ENCODE results near the gene SHISAL1.
A peak's percentile ranks its signal among the peaks of the same experiment; 100 is the strongest.

The SHISAL1 gene

DNA sequence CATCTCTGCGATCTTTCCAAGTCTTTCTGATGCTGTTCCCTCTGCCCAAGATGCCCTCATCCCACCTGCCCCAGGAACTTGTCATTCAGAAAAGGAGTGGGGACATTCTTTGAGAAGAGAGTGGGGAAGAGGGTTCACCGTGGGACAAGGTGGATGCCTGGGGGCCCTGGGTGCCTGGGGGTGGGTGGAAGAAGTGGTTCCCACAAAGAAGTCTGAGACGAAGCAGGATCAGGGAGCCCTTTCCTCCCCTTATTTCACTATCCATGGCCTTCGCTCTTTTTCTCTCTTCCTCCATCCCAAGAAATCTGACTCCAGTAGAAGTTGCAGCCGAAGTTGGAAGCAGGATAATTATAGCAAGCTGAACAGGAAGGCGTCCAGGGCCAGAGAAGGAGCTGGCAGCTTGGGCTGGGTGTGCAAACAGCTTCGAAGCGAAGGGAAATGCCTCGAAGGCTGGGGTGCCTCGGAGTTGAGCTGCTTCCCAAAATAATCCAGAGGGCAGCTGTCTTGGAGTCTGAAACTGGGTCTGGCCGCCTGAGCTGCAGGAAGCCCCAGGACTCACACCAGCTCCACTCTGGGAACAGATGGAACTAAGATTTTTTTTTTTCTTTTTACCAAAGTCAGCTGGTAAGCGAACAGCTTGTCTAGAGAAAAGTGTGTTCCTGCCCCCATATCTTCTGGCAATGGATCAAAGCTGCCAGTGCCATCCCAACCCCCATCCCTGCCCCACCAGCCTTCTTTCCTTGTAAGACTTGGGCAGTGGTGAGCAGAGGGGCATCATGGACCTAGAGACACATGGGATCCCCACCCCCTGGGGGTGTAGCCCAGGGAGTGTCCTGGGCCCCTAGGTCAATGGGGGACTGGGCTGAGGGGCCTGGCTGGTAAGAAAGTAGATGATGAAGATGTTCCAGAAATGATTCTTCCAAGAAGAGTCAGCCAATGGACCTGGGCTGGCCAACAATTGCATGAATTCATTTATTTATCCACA lies 100.5 kb downstream of the SHISAL1 start:
- H3K27ac Mint-ChIP-seq: no peak overlapping the region

DNA sequence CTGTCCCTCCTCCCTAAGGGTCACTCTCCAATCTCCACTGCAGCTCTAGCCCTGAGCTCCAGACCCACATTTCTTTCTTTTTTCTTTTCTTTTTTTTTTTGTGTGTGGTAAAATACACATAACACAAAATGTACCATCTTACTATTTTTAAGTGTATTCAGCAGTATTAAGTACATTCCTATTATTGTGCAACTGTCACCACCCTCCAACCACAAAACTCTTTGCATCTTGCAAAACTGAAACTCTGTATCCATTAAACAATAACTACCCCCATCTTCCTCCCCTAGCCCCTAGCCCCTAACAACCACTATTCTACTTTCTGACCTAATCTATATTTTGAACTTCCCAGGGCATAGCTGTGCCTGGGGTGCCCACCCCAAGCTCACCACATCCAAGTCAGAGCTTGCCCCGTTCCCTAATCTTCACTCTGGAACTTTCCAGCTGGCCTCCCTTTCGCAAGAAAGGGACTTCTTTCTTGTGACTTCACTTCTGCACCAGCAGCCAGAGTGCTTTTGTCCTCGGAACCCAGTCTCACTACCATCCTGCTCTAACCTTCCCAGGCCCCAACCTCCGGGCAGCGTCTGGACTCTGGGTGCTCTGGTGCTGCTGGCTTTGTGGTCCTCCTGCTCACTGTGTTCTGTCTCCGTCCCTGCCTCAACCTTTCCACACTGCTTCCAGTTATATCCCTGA lies 101.3 kb downstream of the SHISAL1 start:
- Mint-ChIP-seq H3K9me3 (peaks cover 13% of the 10 kb centered on the region), H3K36me3 (peaks cover 22% of the 10 kb centered on the region), H3K27ac (no peak overlapping the region), H3K4me1 (peaks cover 10% of the 10 kb centered on the region), H3K27me3 (no peaks in the 10 kb centered on the region), H3K4me3 (no peak overlapping the region)

More for the DNA sequence above, 100.5 kb downstream of the SHISAL1 start:
- H3K27me3 Mint-ChIP-seq: no peaks in the 10 kb centered on the region
- peaks cover 22% of the 10 kb centered on the region for H3K36me3 Mint-ChIP-seq
- peaks cover 13% of the 10 kb centered on the region for H3K9me3 Mint-ChIP-seq
- H3K4me1 Mint-ChIP-seq: peaks cover 10% of the 10 kb centered on the region
- no peak overlapping the region for H3K4me3 Mint-ChIP-seq

DNA sequence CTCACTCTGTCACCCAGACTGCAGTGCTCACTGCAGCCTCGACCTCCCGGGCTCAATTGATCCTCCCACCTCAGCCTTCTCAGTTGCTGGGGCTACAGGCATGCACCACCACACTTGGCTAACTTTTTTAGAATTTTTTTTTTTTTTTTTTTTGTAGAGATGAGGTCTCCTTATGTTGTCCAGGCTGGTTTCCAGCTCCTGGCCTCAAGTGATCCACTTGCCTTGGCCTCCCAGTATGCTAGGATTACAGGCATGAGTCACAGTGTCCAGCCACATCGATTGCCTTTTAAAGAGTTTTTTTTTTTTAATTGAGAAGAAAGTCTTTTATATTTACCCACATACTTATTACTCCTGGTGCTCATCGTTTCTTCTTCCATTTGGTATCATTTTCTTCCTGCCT lies 102.0 kb downstream of the SHISAL1 start:
- peaks cover 13% of the 10 kb centered on the region for H3K9me3 Mint-ChIP-seq
- no peak overlapping the region for H3K4me3 Mint-ChIP-seq
- H3K36me3 Mint-ChIP-seq: peaks cover 22% of the 10 kb centered on the region
- H3K27me3 Mint-ChIP-seq: no peaks in the 10 kb centered on the region
- no peak overlapping the region for H3K27ac Mint-ChIP-seq
- H3K4me1 Mint-ChIP-seq: peaks cover 10% of the 10 kb centered on the region

DNA sequence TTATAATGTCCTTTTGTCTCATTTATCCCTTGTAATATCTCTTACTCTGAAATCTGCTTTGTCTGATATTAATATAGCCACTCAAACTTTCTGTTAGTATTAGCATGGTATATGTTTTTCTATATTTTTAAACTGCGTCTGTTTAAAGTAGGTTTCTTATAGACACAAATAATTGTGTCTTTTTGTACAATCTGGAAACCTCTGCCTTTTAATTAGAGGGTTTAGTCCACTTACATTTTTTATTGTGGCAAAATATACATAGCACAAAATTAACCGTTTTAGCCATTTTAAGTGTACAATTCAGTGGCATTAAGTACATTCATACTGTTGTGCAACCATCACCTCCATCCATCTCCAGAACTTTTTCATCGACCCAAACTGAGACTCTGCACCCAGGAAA lies 103.4 kb downstream of the SHISAL1 start:
- peaks cover 25% of the 10 kb centered on the region for H3K36me3 Mint-ChIP-seq
- H3K9me3 Mint-ChIP-seq: peaks cover 13% of the 10 kb centered on the region
- H3K4me1 Mint-ChIP-seq: peaks cover 10% of the 10 kb centered on the region
- no peak overlapping the region for H3K27ac Mint-ChIP-seq
- H3K27me3 Mint-ChIP-seq: no peaks in the 10 kb centered on the region
- no peak overlapping the region for H3K4me3 Mint-ChIP-seq

DNA sequence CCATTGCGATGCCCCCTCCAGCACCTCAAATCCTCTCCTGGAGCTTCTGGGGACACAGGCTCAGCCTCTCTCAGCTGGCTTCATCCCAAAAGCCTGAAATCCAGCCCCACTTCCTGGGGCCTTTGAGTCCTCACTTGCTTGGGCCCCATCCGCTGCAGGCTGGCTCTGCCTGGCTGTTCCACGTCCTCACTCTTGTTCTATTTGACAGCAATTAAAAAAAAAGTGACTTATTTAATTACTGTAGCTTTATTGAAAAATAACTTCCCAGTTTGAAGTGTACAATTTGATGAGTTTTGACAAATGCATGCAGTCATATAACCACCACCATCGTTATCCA lies 104.8 kb downstream of the SHISAL1 start:
- peaks cover 10% of the 10 kb centered on the region for H3K4me1 Mint-ChIP-seq
- H3K27me3 Mint-ChIP-seq: no peaks in the 10 kb centered on the region
- H3K9me3 Mint-ChIP-seq: peaks cover 13% of the 10 kb centered on the region
- H3K27ac Mint-ChIP-seq: no peak overlapping the region
- H3K36me3 Mint-ChIP-seq: peaks cover 28% of the 10 kb centered on the region
- H3K4me3 Mint-ChIP-seq: no peak overlapping the region

DNA sequence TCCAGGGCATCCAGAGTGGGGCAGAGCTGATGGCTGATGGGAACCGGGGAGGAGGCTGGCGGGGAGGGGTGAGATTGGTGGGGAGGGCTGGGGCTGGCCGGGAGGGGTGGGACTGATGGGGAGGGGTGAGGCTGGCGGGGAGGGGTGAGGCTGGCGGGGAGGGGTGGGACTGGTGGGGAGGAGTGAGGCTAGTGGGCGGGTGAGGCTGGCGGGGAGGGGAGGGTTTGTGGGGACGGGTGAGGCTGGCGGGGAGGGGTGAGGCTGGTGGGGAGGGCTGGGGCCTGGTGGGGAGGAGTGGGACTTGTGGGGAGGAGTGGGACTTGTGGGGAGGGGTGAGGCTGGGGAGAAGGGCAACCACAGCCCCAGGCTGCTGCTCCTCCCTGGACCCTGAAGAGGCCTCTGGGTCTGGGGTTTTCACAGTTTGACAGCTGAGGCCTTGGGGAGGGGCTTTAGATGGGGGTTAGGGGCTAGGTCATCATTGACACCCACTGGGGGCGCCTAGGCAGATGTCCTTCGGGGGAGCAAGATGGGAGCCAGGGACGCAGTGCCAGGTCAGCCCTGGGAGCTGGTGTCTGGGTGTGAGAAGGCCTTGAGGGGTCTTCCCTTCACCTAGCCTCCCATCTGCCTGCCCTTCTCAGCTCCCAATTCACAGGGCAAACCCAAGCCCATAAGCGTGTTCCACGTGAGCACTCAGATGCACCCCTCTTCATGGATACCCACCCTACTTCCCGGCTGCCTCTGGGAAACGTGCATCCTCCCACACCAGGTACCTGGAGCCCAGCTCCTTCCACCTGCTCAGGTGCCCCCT lies 105.4 kb downstream of the SHISAL1 start:
- Mint-ChIP-seq H3K4me3 (no peak overlapping the region), H3K4me1 (peaks cover 10% of the 10 kb centered on the region), H3K9me3 (peaks cover 13% of the 10 kb centered on the region), H3K27ac (peak overlapping the region; percentile 72), H3K36me3 (peaks cover 29% of the 10 kb centered on the region), H3K27me3 (no peaks in the 10 kb centered on the region)

DNA sequence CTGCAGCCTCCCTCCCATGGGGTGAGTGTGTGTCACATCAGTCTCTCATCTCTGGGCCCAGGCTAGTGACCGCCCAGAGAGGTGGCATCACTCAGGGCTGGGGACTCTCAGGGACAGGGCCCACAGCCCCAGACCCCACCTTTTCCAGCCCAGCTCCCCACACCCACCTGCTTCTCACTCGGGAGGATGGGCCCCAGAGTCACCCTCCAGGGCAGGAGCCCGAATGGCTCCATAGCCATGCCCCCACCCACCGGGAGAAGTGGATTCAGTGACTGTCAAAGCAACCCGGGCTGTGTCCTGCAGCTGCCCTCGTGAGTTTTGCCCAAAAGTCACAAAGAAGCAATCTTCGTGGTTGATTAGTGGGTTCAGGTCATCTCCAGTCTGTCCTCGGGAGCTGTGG lies 106.1 kb downstream of the SHISAL1 start:
- Mint-ChIP-seq H3K27me3 (no peaks in the 10 kb centered on the region), H3K4me3 (no peak overlapping the region), H3K9me3 (peaks cover 13% of the 10 kb centered on the region), H3K36me3 (peaks cover 33% of the 10 kb centered on the region), H3K4me1 (peaks cover 10% of the 10 kb centered on the region), H3K27ac (peak overlapping the region; percentile 72)

DNA sequence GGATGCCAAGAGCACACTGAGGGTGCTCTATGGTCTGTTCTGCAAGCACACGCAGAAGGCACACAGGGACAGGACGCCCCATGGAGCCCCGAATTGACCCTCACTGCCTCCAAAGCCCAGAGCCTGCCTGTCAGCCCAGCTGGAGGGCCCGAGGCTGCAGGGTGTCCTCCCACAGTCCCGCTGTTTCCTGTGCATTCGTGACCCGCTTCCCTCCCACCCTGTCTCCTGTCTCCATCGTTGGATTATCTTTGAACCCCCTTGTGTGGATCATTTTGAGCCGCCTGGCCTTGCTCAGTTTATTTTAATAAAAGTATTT lies 106.5 kb downstream of the SHISAL1 start:
- Mint-ChIP-seq H3K4me1 (peaks cover 10% of the 10 kb centered on the region), H3K36me3 (peaks cover 30% of the 10 kb centered on the region), H3K4me3 (no peak overlapping the region), H3K27ac (no peak overlapping the region), H3K9me3 (peaks cover 13% of the 10 kb centered on the region), H3K27me3 (no peaks in the 10 kb centered on the region)

DNA sequence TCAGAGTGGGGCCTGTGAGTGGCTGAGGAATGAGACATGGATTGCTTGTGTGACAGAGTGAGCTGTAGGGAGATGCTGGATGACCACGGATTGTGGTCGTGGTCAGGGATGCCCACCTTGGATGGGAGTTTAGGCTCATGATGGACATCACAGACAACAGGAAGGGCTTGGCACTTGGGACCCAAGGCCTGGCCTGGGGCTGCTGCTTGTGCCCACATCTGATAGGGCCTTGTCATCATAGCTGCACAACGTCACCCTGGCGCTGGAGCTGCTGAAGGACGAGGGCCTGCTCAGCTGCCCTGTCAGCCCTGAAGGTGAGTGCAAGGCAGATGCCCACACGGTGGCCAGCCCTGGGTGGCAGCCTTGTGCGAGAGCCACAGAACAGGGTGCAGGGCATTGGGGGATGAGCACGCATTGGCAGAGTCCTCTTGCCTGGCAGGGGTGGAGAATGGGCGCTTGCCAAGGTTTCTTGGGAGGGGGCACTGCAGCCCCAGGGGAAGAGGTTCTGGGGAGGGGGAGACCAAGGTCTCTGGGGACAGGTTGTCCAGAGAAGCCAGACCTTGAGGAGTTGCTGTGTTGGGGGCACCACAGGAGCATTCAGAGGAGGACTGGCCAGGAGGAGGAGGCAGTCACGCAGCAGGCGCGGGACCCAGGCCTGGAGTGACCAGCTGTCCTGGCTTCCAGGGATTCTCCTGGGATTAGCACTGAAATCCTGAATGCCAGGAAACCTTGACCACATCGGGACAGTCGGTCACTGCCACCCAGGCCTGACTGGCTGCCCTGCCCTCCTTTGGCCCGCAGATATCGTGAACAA lies 107.0 kb downstream of the SHISAL1 start:
- peaks cover 13% of the 10 kb centered on the region for H3K9me3 Mint-ChIP-seq
- H3K4me1 Mint-ChIP-seq: peaks cover 10% of the 10 kb centered on the region
- no peaks in the 10 kb centered on the region for H3K27me3 Mint-ChIP-seq
- peaks cover 26% of the 10 kb centered on the region for H3K36me3 Mint-ChIP-seq
- no peak overlapping the region for H3K4me3 Mint-ChIP-seq
- H3K27ac Mint-ChIP-seq: peak overlapping the region; percentile 68

DNA sequence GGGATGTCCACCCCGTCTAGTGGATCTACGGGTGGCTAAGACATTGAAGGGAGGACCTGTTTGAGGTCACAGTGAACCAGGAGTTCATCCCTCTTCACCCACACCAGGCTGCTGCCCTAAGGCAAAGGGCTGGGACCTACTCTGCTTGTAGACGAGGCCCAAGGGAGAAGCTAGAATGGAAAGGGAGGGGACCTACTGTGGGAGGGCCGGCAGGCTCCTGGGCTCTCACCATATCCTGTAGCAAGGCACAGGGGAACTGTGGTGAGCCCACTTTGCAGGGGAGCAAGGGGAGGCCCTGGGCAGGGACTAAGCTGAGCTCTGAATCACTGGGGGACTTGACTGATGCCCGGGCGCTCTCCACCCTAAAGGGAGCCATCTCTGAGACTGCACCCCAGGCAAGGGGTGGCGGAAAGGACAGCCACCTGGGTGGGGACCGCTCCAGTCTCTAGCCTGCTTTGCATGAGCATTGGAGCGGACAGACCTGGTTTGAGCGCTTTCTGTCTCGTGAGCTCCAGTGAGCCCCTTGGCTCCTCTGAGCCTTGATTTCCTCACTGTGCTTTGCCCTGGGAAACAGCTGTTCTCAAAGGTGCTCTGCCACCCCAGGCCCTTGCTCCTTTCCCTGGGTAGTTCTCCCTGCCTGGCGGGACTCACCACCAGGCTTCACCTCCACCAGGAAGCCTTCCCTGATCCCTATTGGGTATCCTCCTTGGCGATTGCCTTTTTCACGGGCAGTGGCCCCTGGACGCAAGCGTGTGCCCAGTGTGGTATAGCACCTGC lies 107.8 kb downstream of the SHISAL1 start:
- H3K27ac Mint-ChIP-seq: peak overlapping the region; percentile 68
- no peaks in the 10 kb centered on the region for H3K27me3 Mint-ChIP-seq
- H3K4me3 Mint-ChIP-seq: no peak overlapping the region
- peaks cover 10% of the 10 kb centered on the region for H3K9me3 Mint-ChIP-seq
- peaks cover 23% of the 10 kb centered on the region for H3K36me3 Mint-ChIP-seq
- peaks cover 13% of the 10 kb centered on the region for H3K4me1 Mint-ChIP-seq

DNA sequence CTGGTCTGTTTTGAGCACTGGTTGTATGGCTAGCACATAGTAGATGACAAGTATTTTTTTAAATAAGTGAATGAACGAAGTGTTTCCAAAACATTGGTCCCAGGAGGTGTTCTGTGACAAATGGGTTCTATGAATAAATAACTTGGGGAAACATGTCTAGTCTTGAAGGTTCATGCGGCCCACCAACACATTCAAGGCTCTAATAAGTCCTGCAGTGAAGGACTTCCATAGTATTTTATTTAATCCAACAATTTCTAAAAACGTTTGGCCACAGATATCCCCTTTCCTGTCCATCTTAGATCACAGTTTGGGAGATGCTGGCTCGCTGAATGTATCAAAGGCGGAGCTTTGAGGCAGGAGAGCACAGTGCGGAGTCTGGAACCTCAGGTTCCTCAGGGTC lies 109.5 kb downstream of the SHISAL1 start:
- H3K36me3 Mint-ChIP-seq: peaks cover 15% of the 10 kb centered on the region
- H3K4me3 Mint-ChIP-seq: no peak overlapping the region
- H3K27ac Mint-ChIP-seq: peak overlapping the region; percentile 51
- no peaks in the 10 kb centered on the region for H3K9me3 Mint-ChIP-seq
- H3K4me1 Mint-ChIP-seq: peaks cover 17% of the 10 kb centered on the region
- H3K27me3 Mint-ChIP-seq: no peaks in the 10 kb centered on the region

DNA sequence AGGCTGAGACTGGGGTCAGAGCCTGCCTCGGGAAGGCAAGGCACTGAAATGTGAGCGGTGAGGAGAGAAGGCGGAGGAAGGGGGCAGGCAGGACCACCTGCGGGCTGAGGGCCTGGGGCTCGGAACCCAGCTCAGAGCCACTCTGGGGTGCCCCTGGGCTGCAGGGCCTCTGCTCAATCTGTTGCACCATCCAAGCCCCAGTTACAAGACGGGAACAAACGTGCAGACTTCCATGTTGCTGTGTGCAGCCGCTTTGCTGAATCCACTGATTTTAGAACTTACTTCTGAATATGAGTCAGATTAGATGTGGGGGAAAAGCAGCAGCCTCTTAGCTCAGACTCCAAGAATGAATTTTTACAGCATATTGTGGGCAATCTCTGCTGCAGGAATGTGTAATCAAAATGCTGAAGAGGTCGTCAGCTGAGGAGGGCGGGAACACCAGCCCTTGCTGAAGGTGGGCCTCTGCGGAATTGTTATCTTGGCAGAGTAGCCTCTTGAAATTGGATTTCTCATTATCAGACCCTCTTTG lies 110.4 kb downstream of the SHISAL1 start:
- H3K27me3 Mint-ChIP-seq: no peaks in the 10 kb centered on the region
- peaks cover 19% of the 10 kb centered on the region for H3K36me3 Mint-ChIP-seq
- no peak overlapping the region for H3K27ac Mint-ChIP-seq
- H3K4me1 Mint-ChIP-seq: peaks cover 13% of the 10 kb centered on the region
- H3K9me3 Mint-ChIP-seq: no peaks in the 10 kb centered on the region
- H3K4me3 Mint-ChIP-seq: no peak overlapping the region

DNA sequence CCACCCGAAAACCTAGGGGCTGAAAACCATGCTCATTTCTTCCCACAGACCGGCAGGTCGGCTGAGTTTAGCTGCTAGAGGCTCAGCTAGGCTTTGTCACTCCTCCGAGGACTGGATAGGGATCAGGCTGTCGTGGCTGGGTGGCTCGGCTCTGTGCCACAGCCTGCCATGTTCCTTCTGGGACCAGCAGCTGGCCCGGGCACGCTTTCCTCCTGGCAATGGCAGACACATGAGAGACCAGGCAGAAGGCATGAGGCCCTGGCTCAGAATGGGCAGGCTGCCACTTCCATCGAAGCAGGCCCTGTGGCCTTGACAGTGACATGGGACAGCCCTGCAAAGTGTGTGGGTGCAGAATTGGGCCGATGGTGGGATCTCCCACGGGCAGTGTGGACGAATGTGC lies 111.1 kb downstream of the SHISAL1 start:
- no peak overlapping the region for H3K27ac Mint-ChIP-seq
- no peak overlapping the region for H3K4me3 Mint-ChIP-seq
- peaks cover 13% of the 10 kb centered on the region for H3K4me1 Mint-ChIP-seq
- H3K36me3 Mint-ChIP-seq: peaks cover 19% of the 10 kb centered on the region
- H3K27me3 Mint-ChIP-seq: no peaks in the 10 kb centered on the region
- no peaks in the 10 kb centered on the region for H3K9me3 Mint-ChIP-seq

DNA sequence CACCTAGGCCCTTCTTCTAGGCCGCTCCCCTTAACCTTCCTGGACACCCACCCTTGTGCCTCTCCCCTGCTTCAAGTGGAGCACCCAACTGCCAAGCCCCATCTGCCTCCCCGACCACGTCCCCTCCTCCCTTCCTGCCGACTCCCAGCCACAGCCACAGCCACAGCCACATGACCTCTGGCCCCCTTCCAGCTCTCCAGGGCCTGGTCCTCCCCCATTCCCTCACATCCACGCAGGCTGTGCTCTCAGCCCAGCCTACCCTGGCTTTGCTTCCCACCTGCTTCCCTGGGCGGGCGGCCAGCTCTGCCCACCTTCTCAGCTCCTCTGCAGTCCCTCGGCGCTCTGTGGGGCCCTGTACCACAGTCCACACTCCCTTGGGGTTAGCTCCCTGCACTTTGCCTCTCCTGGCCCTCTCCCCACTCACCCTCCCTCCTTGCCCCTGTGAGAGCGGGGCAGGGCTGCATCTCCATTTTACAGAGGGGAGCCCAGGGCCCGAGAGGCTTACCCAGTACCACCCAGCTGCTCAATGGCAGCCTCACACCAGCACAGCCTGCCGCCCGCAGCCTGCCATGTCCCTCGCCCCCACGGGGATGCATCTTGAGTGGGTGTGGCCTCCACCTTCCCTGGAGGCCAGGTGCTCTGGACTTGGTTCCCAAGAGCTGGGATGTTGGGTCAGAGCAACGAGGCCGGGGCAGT lies 111.7 kb downstream of the SHISAL1 start:
- Mint-ChIP-seq H3K9me3 (no peaks in the 10 kb centered on the region), H3K36me3 (peaks cover 19% of the 10 kb centered on the region), H3K4me3 (no peak overlapping the region), H3K27me3 (no peaks in the 10 kb centered on the region), H3K27ac (no peak overlapping the region), H3K4me1 (peaks cover 13% of the 10 kb centered on the region)
